Kasumi-1 (cell line): ENCODE results near the gene SSH3.

Experiments used
- DNase-seq, 2 experiments: peaks; one replicate each; lab custom pipeline; 2025; lab: John Stamatoyannopoulos, UW

SSH3 gene

GRCh38 chr11:67280341-67280787 is 23.0 kb upstream of the SSH3 start:
- DNase-seq = peak; percentile 24 to 26

- no peak for DNase-seq
Observed at GRCh38 chr11:67280788-67281551, 22.4 kb upstream of the SSH3 start.

DNA sequence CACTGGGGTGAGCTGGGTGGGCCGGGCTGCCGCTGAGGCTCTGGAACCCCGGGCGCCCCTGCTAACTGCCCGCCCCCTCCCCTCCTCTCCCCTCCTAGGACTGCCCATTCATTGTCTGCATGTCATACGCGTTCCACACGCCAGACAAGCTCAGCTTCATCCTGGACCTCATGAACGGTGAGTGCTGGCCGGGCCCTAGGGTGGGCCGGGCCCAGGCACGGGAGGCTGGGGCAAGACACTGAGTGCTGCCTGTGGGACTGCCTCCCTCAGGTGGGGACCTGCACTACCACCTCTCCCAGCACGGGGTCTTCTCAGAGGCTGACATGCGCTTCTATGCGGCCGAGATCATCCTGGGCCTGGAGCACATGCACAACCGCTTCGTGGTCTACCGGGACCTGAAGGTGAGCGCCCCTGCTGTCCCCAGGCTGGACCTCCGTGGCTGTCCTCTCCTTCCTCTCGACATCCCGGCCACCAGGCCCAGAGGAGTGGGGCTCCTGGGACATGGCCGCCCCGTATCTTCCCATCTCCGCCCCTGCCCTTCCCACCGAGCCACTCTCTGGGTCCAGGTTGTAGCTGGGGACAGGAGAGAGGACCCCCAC is 21.7 kb upstream of the SSH3 start:
- DNase-seq = no peak

DNA sequence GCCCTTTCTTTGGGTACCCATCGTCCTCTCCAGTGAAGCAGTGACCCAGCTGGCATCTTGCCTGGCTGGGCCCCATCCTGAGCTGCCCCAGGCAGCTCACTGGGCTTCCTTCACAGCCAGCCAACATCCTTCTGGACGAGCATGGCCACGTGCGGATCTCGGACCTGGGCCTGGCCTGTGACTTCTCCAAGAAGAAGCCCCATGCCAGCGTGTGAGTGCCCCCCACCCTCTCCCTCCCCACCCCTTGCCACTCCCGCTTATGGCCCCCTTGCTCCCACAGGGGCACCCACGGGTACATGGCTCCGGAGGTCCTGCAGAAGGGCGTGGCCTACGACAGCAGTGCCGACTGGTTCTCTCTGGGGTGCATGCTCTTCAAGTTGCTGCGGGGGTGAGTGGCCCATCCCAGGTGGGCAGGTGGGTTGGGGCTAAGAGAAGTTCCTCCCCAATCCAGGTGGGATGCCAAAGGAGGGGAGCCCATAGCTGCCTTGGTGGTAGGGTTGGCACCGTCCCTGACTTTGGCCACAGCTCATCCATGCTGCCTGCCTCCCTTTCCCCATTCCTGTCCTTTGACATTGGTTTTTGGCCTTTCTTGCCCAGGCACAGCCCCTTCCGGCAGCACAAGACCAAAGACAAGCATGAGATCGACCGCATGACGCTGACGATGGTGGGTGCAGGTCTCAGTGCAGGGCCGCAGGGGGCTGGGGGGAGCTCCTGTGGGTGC is 21.0 kb upstream of the SSH3 start:
- no peak for DNase-seq

GRCh38 chr11:67282876-67283371 is 20.4 kb upstream of the SSH3 start:
- no peak for DNase-seq

DNA sequence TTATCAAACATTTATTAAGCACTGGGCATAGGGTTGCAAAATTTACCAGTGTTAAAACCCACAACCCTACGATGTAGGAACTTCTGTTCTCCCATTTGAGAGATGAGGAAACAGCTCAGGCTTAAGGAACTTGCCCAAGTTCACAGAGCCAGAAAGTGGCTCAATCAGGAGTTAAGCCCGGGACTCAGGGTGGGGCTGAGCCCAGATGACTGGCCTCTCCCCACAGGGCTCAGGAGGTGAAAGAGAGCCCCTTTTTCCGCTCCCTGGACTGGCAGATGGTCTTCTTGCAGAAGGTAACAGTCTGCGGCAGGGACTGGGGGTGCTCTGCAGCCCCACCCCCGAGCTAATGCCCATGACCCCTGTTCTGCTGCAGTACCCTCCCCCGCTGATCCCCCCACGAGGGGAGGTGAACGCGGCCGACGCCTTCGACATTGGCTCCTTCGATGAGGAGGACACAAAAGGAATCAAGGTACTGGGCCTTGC is 19.8 kb upstream of the SSH3 start:
- DNase-seq = peak; percentile 57 to 58

DNA sequence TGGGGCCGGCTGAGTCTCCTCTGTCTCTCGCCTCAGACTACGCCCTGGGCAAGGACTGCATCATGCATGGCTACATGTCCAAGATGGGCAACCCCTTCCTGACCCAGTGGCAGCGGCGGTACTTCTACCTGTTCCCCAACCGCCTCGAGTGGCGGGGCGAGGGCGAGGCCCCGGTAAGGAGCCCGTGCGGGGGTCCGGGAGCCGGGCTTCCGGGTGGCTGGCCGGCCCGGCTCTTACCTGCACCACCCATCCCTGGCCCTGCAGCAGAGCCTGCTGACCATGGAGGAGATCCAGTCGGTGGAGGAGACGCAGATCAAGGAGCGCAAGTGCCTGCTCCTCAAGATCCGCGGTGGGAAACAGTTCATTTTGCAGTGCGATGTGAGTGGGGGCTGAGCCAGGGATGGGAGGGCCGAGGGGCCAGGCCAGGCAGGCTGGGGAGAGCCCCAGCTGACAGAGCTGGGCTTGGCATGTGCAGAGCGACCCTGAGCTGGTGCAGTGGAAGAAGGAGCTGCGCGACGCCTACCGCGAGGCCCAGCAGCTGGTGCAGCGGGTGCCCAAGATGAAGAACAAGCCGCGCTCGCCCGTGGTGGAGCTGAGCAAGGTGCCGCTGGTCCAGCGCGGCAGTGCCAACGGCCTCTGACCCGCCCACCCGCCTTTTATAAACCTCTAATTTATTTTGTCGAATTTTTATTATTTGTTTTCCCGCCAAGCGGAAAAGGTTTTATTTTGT is 18.4 kb upstream of the SSH3 start:
- DNase-seq = no peak

DNA sequence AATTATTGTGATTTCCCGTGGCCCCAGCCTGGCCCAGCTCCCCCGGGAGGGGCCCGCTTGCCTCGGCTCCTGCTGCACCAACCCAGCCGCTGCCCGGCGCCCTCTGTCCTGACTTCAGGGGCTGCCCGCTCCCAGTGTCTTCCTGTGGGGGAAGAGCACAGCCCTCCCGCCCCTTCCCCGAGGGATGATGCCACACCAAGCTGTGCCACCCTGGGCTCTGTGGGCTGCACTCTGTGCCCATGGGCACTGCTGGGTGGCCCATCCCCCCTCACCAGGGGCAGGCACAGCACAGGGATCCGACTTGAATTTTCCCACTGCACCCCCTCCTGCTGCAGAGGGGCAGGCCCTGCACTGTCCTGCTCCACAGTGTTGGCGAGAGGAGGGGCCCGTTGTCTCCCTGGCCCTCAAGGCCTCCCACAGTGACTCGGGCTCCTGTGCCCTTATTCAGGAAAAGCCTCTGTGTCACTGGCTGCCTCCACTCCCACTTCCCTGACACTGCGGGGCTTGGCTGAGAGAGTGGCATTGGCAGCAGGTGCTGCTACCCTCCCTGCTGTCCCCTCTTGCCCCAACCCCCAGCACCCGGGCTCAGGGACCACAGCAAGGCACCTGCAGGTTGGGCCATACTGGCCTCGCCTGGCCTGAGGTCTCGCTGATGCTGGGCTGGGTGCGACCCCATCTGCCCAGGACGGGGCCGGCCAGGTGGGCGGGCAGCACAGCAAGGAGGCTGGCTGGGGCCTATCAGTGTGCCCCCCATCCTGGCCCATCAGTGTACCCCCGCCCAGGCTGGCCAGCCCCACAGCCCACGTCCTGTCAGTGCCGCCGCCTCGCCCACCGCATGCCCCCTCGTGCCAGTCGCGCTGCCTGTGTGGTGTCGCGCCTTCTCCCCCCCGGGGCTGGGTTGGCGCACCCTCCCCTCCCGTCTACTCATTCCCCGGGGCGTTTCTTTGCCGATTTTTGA is 17.5 kb upstream of the SSH3 start:
- DNase-seq = no peak

DNA sequence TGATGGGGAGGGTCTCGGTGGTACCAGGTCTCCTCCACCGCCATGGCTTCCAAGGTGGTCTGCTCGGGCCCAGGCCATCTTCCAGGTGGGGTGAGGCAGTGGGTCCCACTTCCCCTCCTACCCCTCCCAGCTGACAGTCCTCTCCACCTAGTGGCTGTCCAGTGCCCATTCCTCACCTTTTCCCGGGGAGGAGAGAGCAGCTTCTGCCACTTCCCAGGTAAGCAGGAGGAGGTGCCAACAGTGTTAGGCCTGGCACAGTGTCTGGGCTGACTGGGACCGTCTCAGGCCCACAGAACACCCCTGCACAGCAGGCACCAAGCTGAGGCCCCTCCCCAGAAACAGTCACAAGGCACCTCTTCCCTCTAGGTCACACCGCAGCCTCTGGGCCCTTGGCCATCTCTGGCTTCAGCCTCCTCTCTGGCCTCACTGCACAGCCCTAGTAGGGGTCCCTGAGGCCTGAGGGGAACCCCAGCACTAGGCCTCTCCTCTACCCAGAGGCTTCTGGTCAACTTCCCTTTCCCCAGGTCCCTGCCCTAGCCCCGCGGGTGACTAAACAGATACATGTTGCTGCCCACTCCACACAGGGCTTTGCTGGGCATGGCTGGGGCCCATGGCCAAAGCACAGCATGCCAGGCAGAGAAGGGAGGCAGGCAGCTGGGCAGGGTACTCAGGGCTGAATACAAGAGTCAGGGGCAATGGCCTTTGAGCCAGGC is 16.6 kb upstream of the SSH3 start:
- DNase-seq = peak in 1 of 2 experiments; percentile 18

DNA sequence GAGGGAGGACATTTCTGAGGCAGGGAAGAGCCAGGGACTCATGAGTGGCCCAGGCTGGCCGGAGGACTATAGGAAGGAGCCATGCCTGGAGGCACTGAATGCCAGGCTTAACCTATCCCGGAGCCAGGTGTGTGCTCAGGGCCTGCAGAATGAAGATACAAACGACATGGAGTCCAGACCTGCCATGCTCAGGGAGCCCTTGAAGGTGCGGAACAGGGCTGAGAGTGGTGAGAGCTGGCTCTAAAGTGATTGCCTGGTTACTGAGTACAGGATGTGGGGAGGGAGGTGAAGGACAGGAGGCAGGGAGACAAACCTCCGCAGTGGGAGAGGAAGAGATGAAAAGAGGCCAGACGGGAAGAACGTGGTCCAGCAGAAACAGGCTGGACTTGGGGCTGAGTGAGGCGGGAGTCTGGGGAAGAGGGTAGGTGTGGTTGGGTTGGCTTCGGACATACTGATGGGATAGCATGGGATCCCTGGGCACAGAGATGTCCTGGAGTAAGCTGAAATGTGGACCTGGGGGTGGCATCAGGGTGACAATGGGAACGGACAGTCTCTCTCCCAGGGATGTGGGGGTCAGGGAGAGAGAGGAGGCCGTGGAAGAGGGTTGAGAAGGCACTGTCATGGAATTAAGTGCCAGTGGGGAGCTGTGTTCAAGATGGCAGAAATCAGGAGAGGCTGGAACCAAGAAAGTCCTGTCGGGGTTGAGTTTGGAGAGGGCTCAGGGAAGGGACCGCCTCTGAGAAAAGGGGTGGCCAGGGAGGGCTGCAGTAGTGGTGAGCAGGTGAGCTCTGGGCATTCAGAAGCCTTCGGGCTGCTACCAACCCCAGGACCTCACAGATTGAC is 15.8 kb upstream of the SSH3 start:
- DNase-seq = peak; percentile 67 to 70

GRCh38 chr11:67288198-67288451 is 15.2 kb upstream of the SSH3 start:
- DNase-seq = no peak

- peak; percentile 93 to 95 for DNase-seq
Observed at GRCh38 chr11:67288452-67289225, 14.7 kb upstream of the SSH3 start.

DNA sequence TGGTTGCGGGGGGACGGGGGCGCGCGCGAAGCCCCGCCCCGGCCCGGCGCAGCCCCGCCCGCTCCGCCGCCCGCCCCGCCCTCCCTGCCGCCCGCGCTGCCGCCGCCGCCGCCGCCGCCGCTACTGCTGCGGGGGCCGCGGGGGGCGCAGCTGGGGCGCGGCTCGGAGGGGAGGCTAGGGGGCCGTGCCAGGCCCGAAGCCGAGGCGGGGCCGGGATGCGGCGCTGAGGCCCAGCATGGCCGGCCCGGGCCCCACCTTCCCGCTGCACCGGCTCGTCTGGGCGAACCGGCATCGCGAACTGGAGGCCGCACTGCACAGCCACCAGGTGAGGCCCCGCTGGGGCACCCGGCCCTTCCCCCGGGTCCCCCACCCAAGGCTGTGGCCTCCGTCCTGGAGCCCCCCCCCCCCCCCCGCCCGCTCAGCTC is 14.1 kb upstream of the SSH3 start, which contains the start of gene ANKRD13D:
TSS of gene ANKRD13D (plus strand) at position 78 of the 425 bp plus-strand sequence. CDS start at position 236, 158 bp downstream.
- no peak for DNase-seq

DNA sequence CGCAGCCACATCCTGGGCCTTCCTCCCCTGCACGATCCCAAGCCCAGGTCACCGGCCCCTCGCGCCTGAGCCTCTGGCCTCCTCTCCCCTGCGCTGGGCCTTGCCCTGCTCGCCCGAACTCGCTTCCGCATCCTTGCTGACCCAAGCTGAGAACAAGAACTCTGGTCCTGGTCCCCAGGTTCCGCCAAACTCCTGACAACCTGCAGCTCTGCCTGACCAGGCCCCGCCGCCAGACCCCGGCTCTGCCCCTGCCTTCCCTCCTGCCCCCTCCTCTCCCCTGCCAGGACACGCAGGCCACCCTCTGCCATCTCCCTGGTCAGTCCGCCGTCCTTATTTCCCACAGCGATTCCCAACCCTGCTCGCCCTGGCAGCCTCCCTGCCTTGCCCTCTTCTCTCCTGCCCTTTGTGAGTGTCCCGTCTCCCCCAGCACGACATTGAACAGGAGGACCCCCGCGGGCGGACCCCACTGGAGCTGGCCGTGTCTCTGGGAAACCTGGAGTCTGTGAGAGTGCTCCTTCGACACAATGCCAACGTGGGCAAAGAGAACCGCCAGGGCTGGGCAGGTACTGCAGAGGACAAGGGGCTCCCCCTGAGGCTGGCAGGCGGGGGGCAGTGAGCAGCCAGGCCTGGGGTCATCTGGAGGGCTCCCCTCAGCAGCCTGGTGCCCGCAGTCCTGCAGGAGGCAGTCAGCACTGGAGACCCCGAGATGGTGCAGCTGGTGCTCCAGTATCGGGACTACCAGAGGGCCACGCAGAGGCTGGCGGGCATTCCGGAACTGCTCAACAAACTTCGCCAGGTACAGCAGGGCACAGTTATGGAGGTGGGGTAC is 13.5 kb upstream of the SSH3 start:
- no peak for DNase-seq

GRCh38 chr11:67290801-67291200 is 12.5 kb upstream of the SSH3 start:
- DNase-seq = no peak

- DNase-seq = no peak
Observed at GRCh38 chr11:67291481-67292381, 11.6 kb upstream of the SSH3 start.

GRCh38 chr11:67292671-67293070 is 10.7 kb upstream of the SSH3 start:
- no peak for DNase-seq
